Mesendoderm (in vitro differentiated cells): ENCODE results near the gene DNM3.

ENCODE experiments used
- DNase-seq: peaks from one replicate; pipeline ENCODE4 v3.0.0; 2013
- H2AK5ac ChIP-seq: 2 replicates; pipeline ENCODE4 v1.6.1; 2013; ENCODE audit warnings: low read length, inconsistent platforms
- H2BK120ac ChIP-seq: 2 replicates; pipeline ENCODE4 v1.6.1; 2013; ENCODE audit warnings: low read depth, mild to moderate bottlenecking, low read length, moderate library complexity, mixed read lengths
- H2BK15ac ChIP-seq: replicated peaks from 2 replicates; pipeline ENCODE4 v1.6.1; 2013; ENCODE audit warnings: low read depth, mild to moderate bottlenecking, moderate library complexity
- H2BK5ac ChIP-seq: 2 replicates; pipeline ENCODE4 v1.6.1; 2013; ENCODE audit warnings: low read length, inconsistent platforms
- H3K18ac ChIP-seq: 2 replicates; pipeline ENCODE4 v1.6.1; 2013; ENCODE audit warnings: mild to moderate bottlenecking, low read length, mixed read lengths
- H3K23ac ChIP-seq: one replicate; pipeline ENCODE4 v1.6.1; 2013; ENCODE audit warnings: low read length
- H3K27ac ChIP-seq: 2 replicates; pipeline ENCODE4 v1.5.1; 2013; ENCODE audit warnings: low read depth, mild to moderate bottlenecking, inconsistent platforms, low read length, moderate library complexity
- H3K27me3 ChIP-seq: 2 replicates; pipeline ENCODE4 v1.6.1; 2013; ENCODE audit warnings: low read length, control low read depth, mild to moderate bottlenecking, inconsistent platforms; ENCODE audit not compliant: insufficient read depth, poor library complexity
- H3K36me3 ChIP-seq: 2 replicates; pipeline ENCODE4 v1.6.1; 2013; ENCODE audit warnings: low read length, inconsistent platforms; ENCODE audit not compliant: control insufficient read depth, insufficient read depth
- H3K4ac ChIP-seq: one replicate; pipeline ENCODE4 v1.6.1; 2013; ENCODE audit warnings: low read depth, mild to moderate bottlenecking, low read length, moderate library complexity
- H3K4me1 ChIP-seq: 2 replicates; pipeline ENCODE4 v1.6.1; 2013; ENCODE audit warnings: low read depth, low read length, inconsistent platforms; ENCODE audit not compliant: control insufficient read depth
- H3K4me2 ChIP-seq: 2 replicates; pipeline ENCODE4 v1.6.1; 2013; ENCODE audit warnings: low read length
- H3K4me3 ChIP-seq: 2 replicates; pipeline ENCODE4 v1.5.1; 2013; ENCODE audit warnings: mild to moderate bottlenecking, low read length
- H3K56ac ChIP-seq: one replicate; pipeline ENCODE4 v1.6.1; 2013; ENCODE audit warnings: low read length
- H3K79me1 ChIP-seq: 2 replicates; pipeline ENCODE4 v1.6.1; 2013; ENCODE audit warnings: low read length, inconsistent platforms
- H3K79me2 ChIP-seq: 2 replicates; pipeline ENCODE4 v1.6.1; 2013; ENCODE audit warnings: mild to moderate bottlenecking, low read length; ENCODE audit not compliant: control insufficient read depth, insufficient read depth
- H3K9ac ChIP-seq: 2 replicates; pipeline ENCODE4 v1.6.1; 2013; ENCODE audit warnings: low read length, inconsistent platforms
- H4K5ac ChIP-seq: one replicate; pipeline ENCODE4 v1.6.1; 2013; ENCODE audit warnings: low read length
- H4K8ac ChIP-seq: one replicate; pipeline ENCODE4 v1.6.1; 2013; ENCODE audit warnings: low read depth, mild to moderate bottlenecking, control low read depth, low read length, moderate library complexity
- WGBS: extraction: QIAGEN DNeasy Blood & Tissue Kit; methylation state at CpG from one replicate; pipeline ENCODE4 v1.1.7; 2013; ENCODE audit warnings: low lambda C conversion rate, missing lambda C conversion rate; ENCODE audit not compliant: insufficient coverage; ENCODE audit errors: extremely low coverage; 5-methylcytosine and 5-hydroxymethylcytosine counted together

Gene DNM3

DNA sequence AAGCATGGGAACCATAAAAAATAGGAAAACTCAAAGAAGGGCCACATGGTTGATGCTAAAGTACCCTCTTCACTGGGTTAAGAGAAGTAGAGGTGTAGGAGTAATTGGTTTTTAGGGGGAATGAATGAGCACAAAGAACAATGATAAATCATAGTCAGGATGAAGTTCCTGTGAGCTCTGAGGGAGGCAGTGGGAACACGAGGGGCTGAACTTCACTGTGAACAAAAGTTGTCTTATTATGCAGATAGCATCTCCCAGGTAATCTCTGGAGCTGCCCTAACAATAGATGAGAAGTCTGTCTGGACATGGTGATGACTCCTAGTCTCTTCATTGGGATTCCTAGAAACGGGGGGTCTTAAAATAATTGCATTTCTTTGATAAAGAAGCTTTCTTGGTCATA is 127.9 kb downstream of the DNM3 start:
- no peaks in the 10 kb centered on the region for H3K79me2 ChIP-seq
- H3K4me2 ChIP-seq, result no peak overlapping the region
- H2AK5ac ChIP-seq, result no peak overlapping the region
- H3K23ac ChIP-seq, result no peak overlapping the region
- H3K9ac ChIP-seq, result no peak overlapping the region
- H2BK5ac ChIP-seq, result no peak overlapping the region
- no CpG with 5 or more reads among the region's 2 CpGs for WGBS
- no peak overlapping the region for H3K4ac ChIP-seq
- H3K36me3 ChIP-seq, result no peaks in the 10 kb centered on the region
- no peak overlapping the region for H3K4me3 ChIP-seq
- no peak overlapping the region for H3K56ac ChIP-seq
- H3K79me1 ChIP-seq, result no peaks in the 10 kb centered on the region
- DNase-seq, result no peak
- H3K18ac ChIP-seq, result no peak overlapping the region
- H4K8ac ChIP-seq, result no peak overlapping the region
- no peak overlapping the region for H3K27ac ChIP-seq
- H3K27me3 ChIP-seq, result no peaks in the 10 kb centered on the region
- no peak overlapping the region for H2BK15ac ChIP-seq
- no peak overlapping the region for H2BK120ac ChIP-seq
- H4K5ac ChIP-seq, result no peak overlapping the region
- H3K4me1 ChIP-seq, result no peaks in the 10 kb centered on the region

DNA sequence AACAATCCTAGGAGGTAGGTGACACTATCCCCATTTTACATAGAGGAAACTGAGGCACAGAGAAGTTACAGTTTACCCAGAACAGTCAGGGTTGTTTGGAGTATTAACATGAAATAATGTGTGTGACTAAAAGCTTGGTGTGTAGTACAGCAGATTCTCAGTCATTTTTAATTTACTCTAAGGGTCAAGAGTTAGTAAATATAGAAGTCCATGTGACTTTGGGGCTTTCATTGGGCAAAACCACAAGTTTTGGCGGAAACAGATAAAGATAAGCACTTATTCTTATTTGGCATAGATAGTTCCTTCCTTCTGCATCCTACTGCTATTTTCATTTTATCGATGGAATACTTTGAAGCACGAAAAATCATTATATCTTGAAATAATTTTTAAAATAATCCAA is 128.5 kb downstream of the DNM3 start:
- no peak overlapping the region for H2BK5ac ChIP-seq
- H3K23ac ChIP-seq, result no peak overlapping the region
- H3K4ac ChIP-seq, result no peak overlapping the region
- no peak overlapping the region for H2AK5ac ChIP-seq
- no peak overlapping the region for H3K4me3 ChIP-seq
- no peak overlapping the region for H3K27ac ChIP-seq
- no peaks in the 10 kb centered on the region for H3K79me2 ChIP-seq
- H3K27me3 ChIP-seq, result no peaks in the 10 kb centered on the region
- WGBS, result no CpG with 5 or more reads among the region's 3 CpGs
- no peak overlapping the region for H3K4me2 ChIP-seq
- no peaks in the 10 kb centered on the region for H3K36me3 ChIP-seq
- H4K8ac ChIP-seq, result no peak overlapping the region
- no peak for DNase-seq
- H4K5ac ChIP-seq, result no peak overlapping the region
- no peak overlapping the region for H3K9ac ChIP-seq
- no peak overlapping the region for H3K18ac ChIP-seq
- H3K4me1 ChIP-seq, result no peaks in the 10 kb centered on the region
- no peaks in the 10 kb centered on the region for H3K79me1 ChIP-seq
- H3K56ac ChIP-seq, result no peak overlapping the region
- no peak overlapping the region for H2BK15ac ChIP-seq
- no peak overlapping the region for H2BK120ac ChIP-seq

DNA sequence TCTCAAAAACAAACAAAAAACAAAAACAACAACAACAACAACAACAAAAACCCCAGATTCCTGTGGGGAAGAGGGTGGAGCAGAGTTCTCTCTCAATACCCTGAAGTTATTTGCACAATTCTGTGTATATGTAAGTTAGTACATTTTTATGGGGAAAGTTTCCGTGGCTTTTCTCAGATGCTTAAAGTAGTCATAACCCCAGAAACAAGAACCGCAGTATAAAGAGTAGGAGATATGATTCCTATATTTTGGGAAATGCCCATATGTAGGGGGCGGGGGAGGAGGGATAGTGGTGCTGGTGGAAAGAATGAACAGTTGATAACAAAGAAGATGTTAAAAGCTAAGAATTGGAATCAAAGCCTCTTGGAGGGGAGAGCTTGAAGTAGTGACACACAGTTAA is 131.5 kb downstream of the DNM3 start:
- no peak overlapping the region for H2AK5ac ChIP-seq
- no peak overlapping the region for H4K5ac ChIP-seq
- no CpG with 5 or more reads among the region's 3 CpGs for WGBS
- no peak overlapping the region for H3K23ac ChIP-seq
- no peak overlapping the region for H3K4me2 ChIP-seq
- H3K36me3 ChIP-seq, result no peaks in the 10 kb centered on the region
- no peak overlapping the region for H3K4me3 ChIP-seq
- no peaks in the 10 kb centered on the region for H3K27me3 ChIP-seq
- no peaks in the 10 kb centered on the region for H3K79me1 ChIP-seq
- no peak overlapping the region for H2BK15ac ChIP-seq
- DNase-seq, result no peak
- no peak overlapping the region for H4K8ac ChIP-seq
- no peak overlapping the region for H2BK120ac ChIP-seq
- no peak overlapping the region for H2BK5ac ChIP-seq
- no peaks in the 10 kb centered on the region for H3K79me2 ChIP-seq
- H3K9ac ChIP-seq, result no peak overlapping the region
- H3K56ac ChIP-seq, result no peak overlapping the region
- H3K4me1 ChIP-seq, result no peaks in the 10 kb centered on the region
- H3K4ac ChIP-seq, result no peak overlapping the region
- H3K18ac ChIP-seq, result no peak overlapping the region
- H3K27ac ChIP-seq, result no peak overlapping the region

DNA sequence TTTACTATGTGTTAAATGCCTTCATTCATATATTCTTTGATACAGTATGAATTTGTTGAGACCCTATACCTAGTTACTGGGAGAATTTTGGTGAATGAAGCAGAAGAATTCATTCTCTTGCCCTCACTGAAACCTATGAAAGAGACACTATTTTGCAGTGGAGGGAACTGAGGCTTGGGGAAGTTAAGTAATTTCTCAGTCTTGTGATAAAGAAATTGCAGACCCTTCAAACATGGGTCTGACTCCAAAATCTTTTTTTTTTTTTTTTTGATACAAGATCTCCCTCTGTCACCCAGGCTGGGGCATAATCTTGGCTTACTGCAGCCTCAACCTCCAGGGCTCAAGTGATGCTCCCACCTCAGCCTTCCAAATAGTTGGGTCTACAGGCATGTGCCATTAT is 132.1 kb downstream of the DNM3 start:
- no peak for DNase-seq
- Histone ChIP-seq H3K27ac (no peak overlapping the region), H3K4ac (no peak overlapping the region), H2BK15ac (no peak overlapping the region), H3K79me2 (no peaks in the 10 kb centered on the region), H3K9ac (no peak overlapping the region), H3K56ac (no peak overlapping the region), H3K79me1 (no peaks in the 10 kb centered on the region), H2AK5ac (no peak overlapping the region), H3K36me3 (no peaks in the 10 kb centered on the region), H3K4me3 (no peak overlapping the region), H4K5ac (no peak overlapping the region), H3K27me3 (no peaks in the 10 kb centered on the region), H3K18ac (no peak overlapping the region), H3K23ac (no peak overlapping the region), H4K8ac (no peak overlapping the region), H3K4me2 (no peak overlapping the region), H2BK120ac (no peak overlapping the region), H3K4me1 (no peaks in the 10 kb centered on the region), H2BK5ac (no peak overlapping the region)

DNA sequence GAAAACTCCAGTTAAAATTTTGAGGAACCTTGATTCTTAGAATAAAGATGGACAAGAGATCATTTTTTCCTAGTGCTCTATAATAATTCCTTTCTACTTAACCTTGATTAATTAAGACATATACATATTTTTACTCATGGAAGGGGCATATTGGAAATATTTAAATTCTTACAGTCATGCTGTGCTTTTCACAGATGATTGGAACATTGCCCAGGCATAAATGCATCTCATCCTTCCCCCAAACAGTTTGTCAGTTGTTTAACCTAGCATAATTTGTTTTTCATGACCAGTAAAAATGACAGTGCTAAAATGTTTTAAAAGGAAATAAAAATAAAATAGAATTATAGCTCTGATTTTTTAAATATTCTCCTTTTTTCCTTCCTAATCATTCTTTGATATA is 140.0 kb downstream of the DNM3 start:
- Histone ChIP-seq H2AK5ac (no peak overlapping the region), H2BK15ac (no peak overlapping the region), H3K9ac (no peak overlapping the region), H3K4ac (no peak overlapping the region), H2BK5ac (no peak overlapping the region), H3K79me1 (no peaks in the 10 kb centered on the region), H3K56ac (no peak overlapping the region), H3K4me1 (no peaks in the 10 kb centered on the region), H3K79me2 (no peaks in the 10 kb centered on the region), H3K4me2 (no peak overlapping the region), H3K27ac (no peak overlapping the region), H3K36me3 (no peaks in the 10 kb centered on the region), H4K5ac (no peak overlapping the region), H4K8ac (no peak overlapping the region), H3K27me3 (no peaks in the 10 kb centered on the region), H3K18ac (no peak overlapping the region), H3K23ac (no peak overlapping the region), H2BK120ac (no peak overlapping the region), H3K4me3 (no peak overlapping the region)
- no peak for DNase-seq

DNA sequence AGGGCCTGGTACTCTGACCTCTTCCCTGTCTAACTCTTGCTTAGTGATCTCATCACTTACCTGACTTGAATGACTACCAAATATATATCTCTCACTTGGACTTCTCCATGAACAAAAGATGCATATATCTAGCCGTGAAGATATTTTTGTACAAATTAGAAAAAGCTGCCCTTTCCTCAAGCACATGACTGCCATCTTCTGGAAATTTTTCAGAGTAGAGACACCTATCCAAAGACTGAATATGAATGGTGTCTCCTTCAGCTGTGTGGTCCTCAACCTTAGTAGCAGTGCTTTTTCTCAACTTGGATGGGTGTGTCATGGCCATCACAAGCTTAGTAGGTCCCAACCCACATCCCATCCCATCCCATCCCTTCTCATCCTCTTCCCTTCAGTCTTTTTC is 142.3 kb downstream of the DNM3 start:
- no peak overlapping the region for H3K56ac ChIP-seq
- no peak overlapping the region for H4K8ac ChIP-seq
- no peaks in the 10 kb centered on the region for H3K27me3 ChIP-seq
- H2BK15ac ChIP-seq, result no peak overlapping the region
- H3K79me1 ChIP-seq, result no peaks in the 10 kb centered on the region
- no peaks in the 10 kb centered on the region for H3K4me1 ChIP-seq
- H3K4me3 ChIP-seq, result no peak overlapping the region
- H3K23ac ChIP-seq, result no peak overlapping the region
- no CpG with 5 or more reads among the region's 1 CpG for whole genome bisulfite sequencing
- no peak overlapping the region for H3K9ac ChIP-seq
- H2BK120ac ChIP-seq, result no peak overlapping the region
- peak; percentile 18 for DNase-seq
- no peak overlapping the region for H3K4me2 ChIP-seq
- H3K4ac ChIP-seq, result no peak overlapping the region
- no peaks in the 10 kb centered on the region for H3K79me2 ChIP-seq
- H3K18ac ChIP-seq, result no peak overlapping the region
- H2AK5ac ChIP-seq, result no peak overlapping the region
- no peak overlapping the region for H2BK5ac ChIP-seq
- H3K27ac ChIP-seq, result no peak overlapping the region
- no peaks in the 10 kb centered on the region for H3K36me3 ChIP-seq
- no peak overlapping the region for H4K5ac ChIP-seq
